Subcutaneous adipose tissue (tissue), 4 donors: ENCODE results near the gene TBX5. TPM values are rescaled to one million over a fixed set of nuclear protein-coding genes. Genes with fewer than 3 reads are reported as not detected.

Experiments
- total RNA-seq, 4 donors: library from RNA; depleted of rRNA; stranded (reverse); fragments of >200 nt; gene quantifications; one replicate each; pipeline ENCODE4 v1.1.0, GENCODE V29; 2016
- TF ChIP-seq, protein P1 (sequence below): fragments of 450-650 bp; IDR thresholded peaks from one replicate; pipeline ENCODE4 v1.5.1; 2016; ENCODE audit warnings: low read depth, mild to moderate bottlenecking, control low read depth, antibody characterized with exemption, moderate library complexity

The TBX5 gene
- total RNA-seq, 4 donors from 2014 or later = 1.2 to 5.3 (median 2.4) TPM

DNA sequence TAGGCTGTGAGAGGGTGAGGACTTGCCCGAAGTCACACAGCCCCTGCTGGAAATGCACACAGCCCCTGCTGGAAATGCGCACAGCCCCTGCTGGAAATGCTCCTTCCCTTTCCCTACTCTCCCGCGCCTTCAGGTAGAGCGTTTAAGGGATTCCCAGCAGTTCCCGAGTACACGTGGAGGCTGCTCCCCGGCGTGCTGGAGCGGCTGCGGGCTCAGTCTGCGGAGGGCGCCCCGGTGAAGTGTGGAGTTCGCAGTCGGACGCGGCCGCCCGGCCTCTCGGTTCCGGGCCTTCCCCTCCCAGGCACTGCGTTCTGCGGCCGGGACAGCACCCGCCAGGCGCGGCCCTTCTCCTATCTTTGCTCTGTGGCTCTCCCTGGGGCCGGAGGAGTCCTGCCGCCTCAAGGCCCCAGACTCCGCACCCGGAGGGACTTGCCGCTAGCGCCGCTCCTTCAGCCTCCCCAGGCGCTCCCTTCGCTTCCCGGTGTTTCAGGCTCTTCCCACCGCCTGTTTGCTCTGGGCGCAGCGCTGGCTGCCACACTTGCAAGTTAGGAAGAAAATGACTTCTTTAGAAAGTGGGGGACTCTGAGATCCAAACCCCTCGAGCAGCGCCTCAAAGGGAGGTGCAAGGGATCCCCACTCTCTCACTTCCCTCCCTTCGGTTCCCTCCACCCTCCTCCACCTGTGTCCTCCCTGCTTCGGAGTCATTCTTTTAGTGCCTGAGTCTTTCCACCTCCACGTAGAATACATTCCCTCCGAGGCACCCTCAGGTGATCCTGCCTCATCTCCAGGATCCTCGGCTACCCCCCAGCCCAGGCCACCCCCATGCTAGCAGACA, 8.3 kb upstream of the TBX5 start:
- TF ChIP-seq, protein P1, sequence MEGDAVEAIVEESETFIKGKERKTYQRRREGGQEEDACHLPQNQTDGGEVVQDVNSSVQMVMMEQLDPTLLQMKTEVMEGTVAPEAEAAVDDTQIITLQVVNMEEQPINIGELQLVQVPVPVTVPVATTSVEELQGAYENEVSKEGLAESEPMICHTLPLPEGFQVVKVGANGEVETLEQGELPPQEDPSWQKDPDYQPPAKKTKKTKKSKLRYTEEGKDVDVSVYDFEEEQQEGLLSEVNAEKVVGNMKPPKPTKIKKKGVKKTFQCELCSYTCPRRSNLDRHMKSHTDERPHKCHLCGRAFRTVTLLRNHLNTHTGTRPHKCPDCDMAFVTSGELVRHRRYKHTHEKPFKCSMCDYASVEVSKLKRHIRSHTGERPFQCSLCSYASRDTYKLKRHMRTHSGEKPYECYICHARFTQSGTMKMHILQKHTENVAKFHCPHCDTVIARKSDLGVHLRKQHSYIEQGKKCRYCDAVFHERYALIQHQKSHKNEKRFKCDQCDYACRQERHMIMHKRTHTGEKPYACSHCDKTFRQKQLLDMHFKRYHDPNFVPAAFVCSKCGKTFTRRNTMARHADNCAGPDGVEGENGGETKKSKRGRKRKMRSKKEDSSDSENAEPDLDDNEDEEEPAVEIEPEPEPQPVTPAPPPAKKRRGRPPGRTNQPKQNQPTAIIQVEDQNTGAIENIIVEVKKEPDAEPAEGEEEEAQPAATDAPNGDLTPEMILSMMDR = no peak

DNA sequence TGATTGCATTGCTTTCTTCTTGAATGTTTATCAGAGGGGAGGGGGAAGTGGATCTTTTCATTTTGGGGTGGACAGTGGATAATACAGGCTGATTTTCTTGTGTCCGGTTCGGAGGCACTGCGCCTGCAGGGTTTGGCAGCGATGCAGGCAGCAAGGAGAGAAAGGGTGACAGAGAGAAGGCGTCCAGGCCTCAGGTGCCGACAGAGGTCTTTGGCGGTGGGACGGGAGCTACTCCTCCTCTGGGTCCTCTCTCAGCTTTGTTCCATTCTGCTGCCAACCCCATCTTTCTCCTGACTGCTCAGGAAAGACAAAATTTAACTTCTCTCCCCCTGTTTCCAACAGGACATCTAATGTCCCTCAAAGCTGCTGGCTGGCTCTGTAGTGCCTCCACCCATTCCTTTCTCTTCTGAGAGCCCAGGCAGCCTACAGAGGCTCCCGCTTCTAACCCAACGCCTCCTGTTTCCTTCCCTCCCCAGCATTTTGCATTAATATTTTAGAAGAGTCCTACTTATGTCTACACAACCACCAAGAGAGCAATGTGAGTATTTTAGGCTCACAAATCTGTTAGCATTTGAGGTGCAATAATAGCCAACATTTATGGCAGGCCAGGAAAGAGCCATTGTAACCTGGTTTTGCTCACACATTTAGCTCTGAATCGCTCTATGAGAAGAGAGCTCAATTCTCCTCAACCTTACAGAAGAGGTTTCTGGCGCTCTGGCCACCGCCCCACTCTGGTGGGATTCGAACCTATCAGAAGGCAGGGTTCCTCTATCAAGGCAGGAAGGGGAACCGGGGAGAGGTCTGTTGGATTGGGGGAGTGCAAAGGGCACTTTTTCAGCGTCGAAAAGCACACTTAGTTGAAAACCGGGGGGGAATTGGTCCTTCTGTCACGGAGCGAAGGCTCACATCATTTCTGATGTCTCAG, 7.1 kb upstream of the TBX5 start:
- TF ChIP-seq, protein P1 = no peak

DNA sequence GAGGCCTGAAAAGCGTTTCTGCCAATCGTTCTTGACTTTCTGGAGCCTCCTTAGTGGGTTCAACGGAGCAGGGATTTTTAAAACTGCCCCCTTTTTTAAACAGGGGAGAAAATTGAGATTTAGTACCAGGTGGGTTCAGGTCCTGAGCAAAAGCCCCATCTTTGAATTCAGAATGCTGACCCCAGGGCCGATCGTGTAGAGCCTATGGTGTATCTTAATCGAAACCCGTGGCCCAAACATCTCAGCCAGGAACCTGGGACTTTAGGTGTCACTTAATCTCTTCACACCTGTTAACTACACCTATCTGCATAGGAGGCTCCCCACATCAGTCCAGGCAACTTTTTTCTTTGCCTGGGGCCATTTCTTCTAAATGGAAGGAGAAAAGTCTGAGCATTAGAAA, 6.4 kb upstream of the TBX5 start:
- TF ChIP-seq, protein P1 = no peak

DNA sequence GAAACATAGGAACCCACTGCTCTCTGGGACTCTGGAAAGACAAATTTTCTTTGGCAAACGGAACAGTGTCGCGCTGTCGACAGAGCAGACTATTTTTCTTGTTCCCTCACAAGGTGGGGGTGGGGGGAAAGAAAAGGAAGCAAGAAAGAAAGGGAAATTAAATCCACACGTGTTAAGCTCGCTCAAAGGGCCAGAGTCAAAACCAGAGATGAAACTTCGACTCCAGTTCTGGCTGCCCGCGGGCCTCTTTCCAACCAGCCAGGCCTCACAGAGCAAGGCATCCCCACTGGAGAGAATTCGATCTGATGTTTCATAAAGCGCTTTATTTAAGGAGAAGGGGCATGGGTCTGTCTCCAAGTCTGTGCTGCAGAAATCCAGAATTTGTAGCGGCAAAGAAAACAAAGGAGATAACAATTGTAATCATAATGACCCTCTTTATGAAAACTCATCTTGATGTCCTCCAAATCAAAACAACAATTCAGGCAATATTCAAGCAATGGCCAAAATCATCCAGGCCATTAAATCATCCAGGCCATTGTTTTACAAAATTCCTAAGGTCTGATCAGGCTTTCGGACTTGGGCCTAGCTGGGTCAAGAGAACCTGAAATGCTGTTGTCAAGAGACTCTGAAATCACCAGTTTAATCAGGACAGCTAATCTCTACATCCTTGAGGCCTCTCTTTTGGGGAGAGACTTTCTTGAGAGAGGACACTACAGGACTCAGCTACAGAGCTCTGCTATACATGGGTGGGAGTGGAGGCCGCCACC, 5.3 kb upstream of the TBX5 start:
- TF ChIP-seq, protein P1 = no peak

DNA sequence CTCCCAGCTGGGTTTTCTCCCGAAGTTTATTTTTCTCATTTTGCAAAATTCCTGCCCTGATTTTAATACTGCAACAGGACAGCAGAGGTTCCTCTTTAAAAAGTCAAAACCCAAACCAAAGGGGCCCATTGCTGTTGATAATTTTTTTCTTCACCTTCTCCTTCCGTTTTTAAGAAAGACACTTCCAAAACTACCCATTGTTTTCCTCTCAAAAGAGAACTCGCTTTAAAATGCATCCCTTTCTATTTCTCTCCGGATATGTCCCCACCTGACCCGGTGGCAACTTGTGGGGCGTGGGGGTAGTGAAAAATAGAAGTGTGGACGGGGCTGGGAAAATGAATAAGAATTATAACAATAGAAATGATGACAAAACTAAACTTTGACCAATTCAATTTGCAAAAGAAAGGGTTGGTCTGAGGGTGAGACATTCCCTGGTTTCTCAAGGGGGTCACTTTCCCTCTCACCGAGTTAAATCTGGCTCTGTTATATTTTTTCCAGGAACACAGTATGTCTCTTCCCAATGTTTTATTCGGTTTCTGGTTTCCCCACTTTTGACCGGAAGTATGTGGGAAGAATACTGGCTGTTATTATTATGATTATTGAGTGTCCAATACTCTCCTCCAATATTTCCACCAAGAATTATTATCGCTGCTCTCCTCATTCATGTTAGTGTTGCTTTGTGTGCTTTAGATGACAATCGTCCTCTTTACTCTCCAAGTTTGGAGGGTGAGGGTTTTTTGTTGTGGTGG, 4.1 kb upstream of the TBX5 start:
- TF ChIP-seq, protein P1 = no peak

DNA sequence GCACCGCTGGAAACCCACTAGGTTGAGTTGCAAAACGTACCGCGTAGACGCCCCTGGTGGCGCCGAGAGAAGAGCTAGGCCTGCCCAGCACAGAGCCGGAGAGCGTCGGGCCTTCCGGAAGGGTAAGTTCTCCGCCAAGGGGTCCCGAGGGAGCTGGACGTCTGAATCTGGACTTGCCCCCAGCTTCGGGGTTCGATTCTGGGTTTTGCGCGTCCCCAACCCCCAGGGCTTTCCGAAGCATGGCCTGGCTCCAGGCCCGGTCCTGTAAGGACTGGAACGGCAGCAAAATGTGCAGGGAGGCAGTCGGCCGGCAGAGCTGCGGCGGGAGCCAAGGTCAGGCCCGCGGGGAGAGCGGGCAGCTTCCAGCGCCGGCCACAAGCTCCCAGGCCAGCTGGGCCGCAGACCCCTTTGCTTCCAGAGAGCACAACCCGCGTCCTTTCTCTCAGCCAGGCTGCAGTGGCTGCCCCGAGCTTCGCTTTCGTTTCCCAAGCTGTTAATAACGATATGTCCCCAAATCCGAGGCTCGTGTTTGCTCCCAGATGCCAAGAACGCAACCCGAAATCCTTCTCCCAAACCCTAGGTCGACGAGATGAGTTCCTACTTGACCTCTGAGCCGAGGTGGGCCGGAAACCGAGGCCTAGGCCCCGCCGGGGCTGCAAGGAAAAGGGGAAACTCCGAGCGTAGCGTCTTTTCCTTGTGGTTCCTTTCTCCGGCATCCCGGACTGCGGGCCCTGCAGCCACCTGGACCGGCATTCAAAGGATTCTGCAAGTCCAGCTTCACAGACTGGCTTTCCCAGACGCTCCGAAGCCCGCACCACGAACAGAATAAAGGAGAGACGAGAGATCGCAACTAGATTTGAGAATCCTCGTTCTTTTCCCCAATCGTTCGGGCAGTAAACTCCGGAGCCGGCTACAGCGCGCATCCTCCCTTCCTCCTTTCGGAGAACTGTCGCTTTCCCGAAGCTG, 3.2 kb upstream of the TBX5 start:
- TF ChIP-seq, protein P1 = no peak
